Activated naive CD4-positive, alpha-beta T cell treated with Interleukin-2 at 50 U/mL for 16 hours (primary cell): ENCODE data around the gene DEFB126.
"Not testable (repeated sequence)": the region's sequence is repeated elsewhere in the genome, so short reads cannot be mapped to it uniquely, and the experiment has no call there.

Experiments used
- DNase-seq: peaks from one replicate; pipeline ENCODE4 v3.0.0-alpha.2; 2020

Gene DEFB126

GRCh38 chr20:142290-142689, at the start of gene DEFB126:
DEFB126 (plus strand) TSS chr20:142590; CDS start chr20:142629, 39 bp downstream.
- DNase-seq, result no peak

GRCh38 chr20:93641-94040, 48.7 kb upstream of the DEFB126 start:
- DNase-seq, result no peak

GRCh38 chr20:95215-95614, 47.2 kb upstream of the DEFB126 start:
- no peak for DNase-seq

GRCh38 chr20:97691-98090, 44.7 kb upstream of the DEFB126 start:
- DNase-seq, result not testable (repeated sequence)

GRCh38 chr20:101975-102374, 40.4 kb upstream of the DEFB126 start:
- no peak for DNase-seq

GRCh38 chr20:103456-103855, 38.9 kb upstream of the DEFB126 start:
- DNase-seq, result no peak

- DNase-seq, result no peak
Observed at GRCh38 chr20:112396-112795, 30.0 kb upstream of the DEFB126 start.

- DNase-seq, result no peak
Observed at GRCh38 chr20:117518-117917, 24.9 kb upstream of the DEFB126 start.

- not testable (repeated sequence) for DNase-seq
Observed at GRCh38 chr20:129786-130323, 12.5 kb upstream of the DEFB126 start.

GRCh38 chr20:137668-138490, 4.5 kb upstream of the DEFB126 start:
- no peak for DNase-seq

GRCh38 chr20:145877-146276, 3.5 kb downstream of the DEFB126 start:
- DNase-seq, result no peak

- DNase-seq, result no peak
Observed at GRCh38 chr20:152131-152530, 9.7 kb downstream of the DEFB126 start.

- no peak for DNase-seq
Observed at GRCh38 chr20:157154-157553, 14.8 kb downstream of the DEFB126 start, which contains the start of gene DEFB127. DEFB127 (plus strand) TSS chr20:157454; CDS start chr20:157545, 91 bp downstream.

- DNase-seq, result no peak
Observed at GRCh38 chr20:164618-165017, 22.2 kb downstream of the DEFB126 start.

- no peak for DNase-seq
Observed at GRCh38 chr20:168876-169275, 26.5 kb downstream of the DEFB126 start.

- DNase-seq, result no peak
Observed at GRCh38 chr20:184288-184687, 41.9 kb downstream of the DEFB126 start.

GRCh38 chr20:187733-188132, 45.3 kb downstream of the DEFB126 start:
- no peak for DNase-seq

GRCh38 chr20:189611-190010, 47.2 kb downstream of the DEFB126 start, which contains the start of gene DEFB128:
DEFB128 (minus strand) TSS chr20:189711; CDS start chr20:189623, 88 bp downstream.
- no peak for DNase-seq
